Left ventricle myocardium inferior (tissue), 1 donor: ENCODE results near the gene GARIN5A. TPM values are rescaled to one million over a fixed set of nuclear protein-coding genes. Genes with fewer than 3 reads are reported as not detected.

ENCODE experiments used
- DNase-seq: peaks from one replicate; pipeline ENCODE4 v3.0.0-alpha.2; 2020
- H3K27ac ChIP-seq: fragments of 200-600 bp; replicated peaks from 2 replicates; pipeline ENCODE4 v1.8.0; 2021
- H3K27me3 ChIP-seq: fragments of 200-600 bp; 2 replicates; pipeline ENCODE4 v1.8.0; 2021; ENCODE audit warnings: low read depth
- H3K36me3 ChIP-seq: fragments of 200-600 bp; 2 replicates; pipeline ENCODE4 v1.8.0; 2021
- H3K4me1 ChIP-seq: fragments of 200-600 bp; 2 replicates; pipeline ENCODE4 v1.8.0; 2021
- H3K4me3 ChIP-seq: fragments of 200-600 bp; 2 replicates; pipeline ENCODE4 v1.8.0; 2021; ENCODE audit warnings: mild to moderate bottlenecking, moderate library complexity
- H3K9me3 ChIP-seq: fragments of 200-600 bp; replicated peaks from 2 replicates; pipeline ENCODE4 v1.8.0; 2021
- intact Hi-C: fragments of 100-400 bp; cut with micrococcal nuclease; formaldehyde crosslinking; loops from one replicate; pipeline ENCODE4 v1.11.0; 2022
- total RNA-seq: library from RNA; stranded (reverse); fragmentation: NEBNext Ultra II Directional; extraction: Animal tissue kit (Norgen Biotek cat#: 25700); gene quantifications from one replicate; pipeline ENCODE4 v1.2.1, GENCODE V29; 2021
- TF ChIP-seq, protein P1 (sequence below): fragments of 200-600 bp; IDR thresholded peaks from 2 replicates; pipeline ENCODE4 v1.8.0; 2021; ENCODE audit warnings: antibody characterized with exemption, mild to moderate bottlenecking, borderline replicate concordance
- donor health status: DM: no; HTN: yes; CAD: no; lungs with severe emphysema.

Gene GARIN5A
- total RNA-seq, 1 donor from 2014 or later: 1.3 TPM

DNA sequence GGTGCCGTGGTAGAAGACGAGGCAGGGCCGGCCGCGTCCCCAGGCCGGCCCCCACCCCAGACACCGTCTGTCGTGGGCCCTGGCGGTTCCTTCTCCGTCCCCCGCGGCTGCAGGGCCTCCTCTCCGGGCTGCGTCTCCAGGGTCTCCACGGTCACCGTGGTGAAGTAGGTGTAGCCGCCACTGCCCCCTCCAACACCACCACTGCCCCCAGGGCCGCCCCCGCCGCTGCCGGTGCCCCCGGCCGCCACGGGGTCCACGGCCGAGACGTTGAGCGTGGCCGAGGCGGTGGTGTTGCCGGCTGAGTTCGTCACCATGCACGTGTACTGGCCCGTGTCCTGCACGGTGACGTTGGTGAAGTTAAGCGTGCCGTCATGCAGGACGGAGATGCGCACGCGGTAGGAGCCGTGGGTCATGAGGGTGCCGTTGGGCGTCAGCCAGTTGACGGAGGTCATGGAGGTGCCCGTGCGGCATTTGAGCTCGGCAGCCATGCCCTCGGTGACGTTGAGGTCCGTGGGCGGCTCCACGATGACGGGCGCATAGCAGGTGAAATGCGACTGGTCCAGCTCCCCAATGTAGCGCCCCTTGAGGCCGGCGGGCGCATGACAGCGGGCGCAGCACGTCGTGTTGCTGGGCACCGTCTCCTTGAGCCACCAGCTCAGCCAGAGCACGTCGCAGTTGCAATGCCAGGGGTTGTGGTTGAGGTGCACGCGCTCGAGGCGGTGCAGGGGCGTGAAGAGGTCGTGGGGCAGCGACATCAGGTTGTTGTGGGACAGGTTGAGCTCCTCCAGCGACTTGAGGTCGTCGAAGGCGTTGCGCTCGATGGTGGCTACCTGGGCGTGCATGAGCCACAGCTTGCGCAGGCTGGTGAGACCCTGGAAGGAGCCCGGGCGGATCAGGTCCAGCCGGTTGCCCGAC is 41.7 kb upstream of the GARIN5A start:
- Histone ChIP-seq H3K27me3 (no peaks in the 10 kb centered on the region), H3K9me3 (no peaks in the 10 kb centered on the region), H3K4me1 (no peaks in the 10 kb centered on the region), H3K27ac (no peak overlapping the region), H3K4me3 (no peak overlapping the region), H3K36me3 (no peaks in the 10 kb centered on the region)
- intact Hi-C loops: no loop called here
- TF ChIP-seq, protein P1, sequence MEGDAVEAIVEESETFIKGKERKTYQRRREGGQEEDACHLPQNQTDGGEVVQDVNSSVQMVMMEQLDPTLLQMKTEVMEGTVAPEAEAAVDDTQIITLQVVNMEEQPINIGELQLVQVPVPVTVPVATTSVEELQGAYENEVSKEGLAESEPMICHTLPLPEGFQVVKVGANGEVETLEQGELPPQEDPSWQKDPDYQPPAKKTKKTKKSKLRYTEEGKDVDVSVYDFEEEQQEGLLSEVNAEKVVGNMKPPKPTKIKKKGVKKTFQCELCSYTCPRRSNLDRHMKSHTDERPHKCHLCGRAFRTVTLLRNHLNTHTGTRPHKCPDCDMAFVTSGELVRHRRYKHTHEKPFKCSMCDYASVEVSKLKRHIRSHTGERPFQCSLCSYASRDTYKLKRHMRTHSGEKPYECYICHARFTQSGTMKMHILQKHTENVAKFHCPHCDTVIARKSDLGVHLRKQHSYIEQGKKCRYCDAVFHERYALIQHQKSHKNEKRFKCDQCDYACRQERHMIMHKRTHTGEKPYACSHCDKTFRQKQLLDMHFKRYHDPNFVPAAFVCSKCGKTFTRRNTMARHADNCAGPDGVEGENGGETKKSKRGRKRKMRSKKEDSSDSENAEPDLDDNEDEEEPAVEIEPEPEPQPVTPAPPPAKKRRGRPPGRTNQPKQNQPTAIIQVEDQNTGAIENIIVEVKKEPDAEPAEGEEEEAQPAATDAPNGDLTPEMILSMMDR: no peak
- DNase-seq: no peak

DNA sequence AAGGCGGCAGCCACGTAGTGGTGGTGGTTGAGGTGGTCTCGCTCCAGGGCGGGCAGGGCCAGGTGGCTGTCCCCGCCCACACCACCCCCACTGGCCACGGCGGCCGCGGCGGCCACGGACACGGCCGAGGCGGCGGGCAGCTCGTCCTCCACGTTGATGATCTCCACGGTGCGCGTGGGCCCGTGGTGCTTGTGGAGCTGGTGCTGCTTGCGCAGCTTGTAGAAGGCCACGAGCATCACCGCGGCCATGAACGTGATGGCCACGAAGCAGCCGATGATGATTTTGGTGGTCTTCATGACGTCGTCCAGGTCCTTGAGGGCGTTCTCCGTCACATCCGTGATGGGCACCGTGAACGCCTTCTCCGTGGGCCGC is 41.0 kb upstream of the GARIN5A start:
- no peaks in the 10 kb centered on the region for H3K27me3 ChIP-seq
- no peak overlapping the region for H3K27ac ChIP-seq
- H3K9me3 ChIP-seq: no peaks in the 10 kb centered on the region
- no peaks in the 10 kb centered on the region for H3K4me1 ChIP-seq
- H3K4me3 ChIP-seq: no peak overlapping the region
- no peak for DNase-seq
- H3K36me3 ChIP-seq: no peaks in the 10 kb centered on the region
- TF ChIP-seq, protein P1: no peak
- intact Hi-C loops: no loop called here

- DNase-seq: no peak
- TF ChIP-seq, protein P1: no peak
- H3K4me1 ChIP-seq: no peaks in the 10 kb centered on the region
- H3K27ac ChIP-seq: no peak overlapping the region
- H3K9me3 ChIP-seq: no peaks in the 10 kb centered on the region
- intact Hi-C loops: no loop called here
- H3K4me3 ChIP-seq: no peak overlapping the region
- H3K36me3 ChIP-seq: no peaks in the 10 kb centered on the region
- H3K27me3 ChIP-seq: no peaks in the 10 kb centered on the region
These were observed 40.5 kb upstream of the GARIN5A start for GRCh38 chr19:50516964-50517703.

DNA sequence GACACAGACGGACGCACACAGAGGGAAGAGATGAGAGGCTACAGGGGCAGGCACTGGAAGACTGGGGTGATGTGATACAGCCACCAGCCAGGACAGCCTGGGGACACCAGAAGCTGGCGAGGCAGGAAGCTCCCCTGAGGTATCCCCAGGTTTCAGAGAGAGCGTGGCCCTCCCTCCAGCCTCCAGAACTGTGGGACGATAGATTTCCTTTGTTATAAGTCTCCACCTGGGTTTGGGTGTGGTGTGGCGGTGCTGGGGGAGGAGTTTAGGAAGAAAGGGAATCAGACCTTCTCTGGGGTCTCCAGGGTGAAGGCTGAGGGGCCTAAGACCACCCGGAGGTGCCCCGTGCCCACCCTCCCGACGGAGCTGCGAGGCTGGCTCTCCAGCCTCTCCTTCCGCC is 39.8 kb upstream of the GARIN5A start:
- Histone ChIP-seq H3K27ac (no peak overlapping the region), H3K4me1 (no peaks in the 10 kb centered on the region), H3K36me3 (no peaks in the 10 kb centered on the region), H3K27me3 (no peaks in the 10 kb centered on the region), H3K9me3 (no peaks in the 10 kb centered on the region), H3K4me3 (no peak overlapping the region)
- intact Hi-C loops: no loop called here
- DNase-seq: no peak
- TF ChIP-seq, protein P1: no peak

DNA sequence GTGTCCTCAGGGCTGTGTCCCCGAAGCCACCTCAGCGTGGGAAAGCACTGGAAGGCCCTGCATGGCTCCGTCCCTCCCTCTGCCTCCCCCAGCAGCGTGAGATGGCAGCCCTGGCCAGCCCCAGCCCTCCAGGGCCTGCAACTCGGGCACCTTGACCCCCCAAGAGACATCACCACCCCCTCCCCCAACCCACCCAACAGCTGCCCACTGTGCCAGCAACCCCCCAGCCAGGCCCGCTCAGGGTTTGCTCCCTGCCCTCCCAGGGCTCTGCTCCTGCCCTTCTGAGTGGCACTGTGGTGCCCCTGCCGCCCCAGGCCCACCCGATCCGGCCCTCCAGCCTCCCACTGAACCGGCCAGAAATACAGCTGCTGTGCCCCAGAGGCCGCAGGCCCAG is 38.5 kb upstream of the GARIN5A start:
- Histone ChIP-seq H3K4me1 (peaks cover 8% of the 10 kb centered on the region), H3K36me3 (no peaks in the 10 kb centered on the region), H3K4me3 (no peak overlapping the region), H3K9me3 (no peaks in the 10 kb centered on the region), H3K27ac (no peak overlapping the region), H3K27me3 (no peaks in the 10 kb centered on the region)
- intact Hi-C loops: no loop called here
- TF ChIP-seq, protein P1: no peak
- DNase-seq: no peak
